Stimulated activated CD8-positive, alpha-beta memory T cell treated with anti-CD3 and anti-CD28 coated beads, Interleukin-12 subunit alpha, Interleukin-12 subunit beta, amount 100 ng/mL, for 1 hour (primary cell): ENCODE measurements around the gene KCNQ4.

Source experiments
- DNase-seq: peaks from one replicate; pipeline ENCODE4 v3.0.0-alpha.2; 2020; ENCODE audit warnings: low read depth

The KCNQ4 gene

GRCh38 chr1:40840526-40841323 lies 57.1 kb downstream of the KCNQ4 start:
- DNase-seq = no peak

GRCh38 chr1:40841602-40842001 lies 58.0 kb downstream of the KCNQ4 start:
- no peak for DNase-seq

- no peak for DNase-seq
Measured at GRCh38 chr1:40842207-40842606, 58.6 kb downstream of the KCNQ4 start.

GRCh38 chr1:40842691-40843090 lies 59.1 kb downstream of the KCNQ4 start:
- DNase-seq = no peak

- no peak for DNase-seq
Measured at GRCh38 chr1:40844079-40844478, 60.5 kb downstream of the KCNQ4 start.

GRCh38 chr1:40844887-40845878 lies 61.6 kb downstream of the KCNQ4 start:
- DNase-seq = no peak

- no peak for DNase-seq
Measured at GRCh38 chr1:40845895-40846294, 62.3 kb downstream of the KCNQ4 start.

GRCh38 chr1:40847023-40847745 lies 63.6 kb downstream of the KCNQ4 start:
- no peak for DNase-seq

- no peak for DNase-seq
Measured at GRCh38 chr1:40848530-40849189, 65.1 kb downstream of the KCNQ4 start.

GRCh38 chr1:40849801-40850592 lies 66.4 kb downstream of the KCNQ4 start:
- peak; percentile 66 for DNase-seq

- no peak for DNase-seq
Measured at GRCh38 chr1:40851643-40852042, 68.1 kb downstream of the KCNQ4 start.

- no peak for DNase-seq
Measured at GRCh38 chr1:40853113-40853884, 69.7 kb downstream of the KCNQ4 start.

- DNase-seq = no peak
Measured at GRCh38 chr1:40853885-40854170, 70.2 kb downstream of the KCNQ4 start.

- DNase-seq = no peak
Measured at GRCh38 chr1:40855513-40855912, 71.9 kb downstream of the KCNQ4 start.

- no peak for DNase-seq
Measured at GRCh38 chr1:40856116-40856515, 72.5 kb downstream of the KCNQ4 start.

- no peak for DNase-seq
Measured at GRCh38 chr1:40856656-40857302, 73.2 kb downstream of the KCNQ4 start.

GRCh38 chr1:40857737-40858136 lies 74.2 kb downstream of the KCNQ4 start:
- DNase-seq = no peak

- DNase-seq = no peak
Measured at GRCh38 chr1:40858856-40859416, 75.3 kb downstream of the KCNQ4 start.

GRCh38 chr1:40860706-40861223 lies 77.2 kb downstream of the KCNQ4 start:
- DNase-seq = no peak
